Testis (tissue), 2 donors: ENCODE measurements around the gene SLC9A8.

Experiments used
- CTCF ChIP-seq, 3 experiments: fragments of 450-650 bp in 2 of 3; fragments of 200-600 bp in 1 of 3; sonication (generic) in 1 of 3; IDR thresholded peaks; one replicate each; pipeline ENCODE4 v1.5.1; 2016 to 2019; ENCODE audit warnings: antibody characterized with exemption in 3 of 3, mild to moderate bottlenecking in 2 of 3, moderate library complexity in 1 of 3
- POLR2A ChIP-seq: fragments of 450-650 bp; IDR thresholded peaks from one replicate; pipeline ENCODE4 v1.6.1; 2017; ENCODE audit warnings: antibody characterized with exemption, mild to moderate bottlenecking, moderate library complexity

- no peak for TF ChIP-seq CTCF (IDR thresholded peaks at IDR 0.05)
- no peak for TF ChIP-seq POLR2A
These were observed 79.6 kb downstream of the SLC9A8 start for GRCh38 chr20:49892260-49892659.
